Middle frontal gyrus (tissue), 1 donor: ENCODE data around the gene SRGAP2C.
"Not testable (repeated sequence)": the region's sequence is repeated elsewhere in the genome, so short reads cannot be mapped to it uniquely, and the experiment has no call there.

ENCODE experiments used
- DNase-seq: peaks from one replicate; pipeline ENCODE4 v3.0.0-alpha.2; 2015; ENCODE audit warnings: low spot score; ENCODE audit errors: extremely low spot score

Gene SRGAP2C

GRCh38 chr1:121278202-121278601 lies 93.4 kb downstream of the SRGAP2C start:
- not testable (repeated sequence) for DNase-seq

- not testable (repeated sequence) for DNase-seq
Observed at GRCh38 chr1:121278777-121279547, 94.2 kb downstream of the SRGAP2C start.

- not testable (repeated sequence) for DNase-seq
Observed at GRCh38 chr1:121279548-121279898, 94.7 kb downstream of the SRGAP2C start.

- not testable (repeated sequence) for DNase-seq
Observed at GRCh38 chr1:121280699-121281317, 96.0 kb downstream of the SRGAP2C start.

GRCh38 chr1:121281480-121281879 lies 96.7 kb downstream of the SRGAP2C start:
- DNase-seq, result not testable (repeated sequence)

- DNase-seq, result not testable (repeated sequence)
Observed at GRCh38 chr1:121283587-121284180, 98.9 kb downstream of the SRGAP2C start.

- not testable (repeated sequence) for DNase-seq
Observed at GRCh38 chr1:121292590-121292989, 107.8 kb downstream of the SRGAP2C start.

GRCh38 chr1:121293263-121294204 lies 108.8 kb downstream of the SRGAP2C start:
- DNase-seq, result not testable (repeated sequence)

- not testable (repeated sequence) for DNase-seq
Observed at GRCh38 chr1:121294205-121294570, 109.4 kb downstream of the SRGAP2C start.

GRCh38 chr1:121296563-121296962 lies 111.8 kb downstream of the SRGAP2C start:
- DNase-seq, result not testable (repeated sequence)

GRCh38 chr1:121298529-121298928 lies 113.8 kb downstream of the SRGAP2C start:
- not testable (repeated sequence) for DNase-seq

- DNase-seq, result not testable (repeated sequence)
Observed at GRCh38 chr1:121299514-121300149, 114.9 kb downstream of the SRGAP2C start.

GRCh38 chr1:121301876-121302275 lies 117.1 kb downstream of the SRGAP2C start:
- not testable (repeated sequence) for DNase-seq

GRCh38 chr1:121307759-121308158 lies 123.0 kb downstream of the SRGAP2C start:
- DNase-seq, result not testable (repeated sequence)

GRCh38 chr1:121315509-121315908 lies 130.7 kb downstream of the SRGAP2C start:
- DNase-seq, result not testable (repeated sequence)

- DNase-seq, result not testable (repeated sequence)
Observed at GRCh38 chr1:121316081-121316480, 131.3 kb downstream of the SRGAP2C start.

GRCh38 chr1:121317491-121318468 lies 133.0 kb downstream of the SRGAP2C start:
- DNase-seq, result not testable (repeated sequence)

GRCh38 chr1:121318687-121319086 lies 133.9 kb downstream of the SRGAP2C start:
- DNase-seq, result not testable (repeated sequence)

- not testable (repeated sequence) for DNase-seq
Observed at GRCh38 chr1:121321660-121322059, 136.9 kb downstream of the SRGAP2C start.
